Lung microvascular endothelial cell (primary cell): ENCODE data around the gene SSBP4. TPM values are rescaled to one million over a fixed set of nuclear protein-coding genes. Genes with fewer than 3 reads are reported as not detected.

ENCODE experiments used
- total RNA-seq: library from RNA; depleted of rRNA; stranded (reverse); fragments of >200 nt; gene quantifications from 2 replicates; pipeline ENCODE4 v1.2.1, GENCODE V29; 2014

SSBP4 gene
- total RNA-seq, 1 donor from 2014 or later = 45.8 TPM

Other genes with a start within 250 kb of the SSBP4 start
- 4.4 TPM in 2 replicates for gene IFI30, start 245.6 kb upstream of the SSBP4 start, total RNA-seq
- gene MPV17L2, start 226.2 kb upstream of the SSBP4 start, total RNA-seq = 6.3 and 8.1 TPM in 2 replicates
- gene RAB3A, start 215.4 kb upstream of the SSBP4 start, total RNA-seq = 0.22 and 0.40 TPM in 2 replicates
- gene PDE4C, start 193.0 kb upstream of the SSBP4 start, total RNA-seq = under 0.01 TPM in 2 replicates
- gene IQCN, start 144.9 kb upstream of the SSBP4 start, total RNA-seq = under 0.01 TPM in 2 replicates
- gene JUND, start 137.8 kb upstream of the SSBP4 start, total RNA-seq = 55.4 and 117 TPM in 2 replicates
- gene LSM4, start 96.3 kb upstream of the SSBP4 start, total RNA-seq = 86.1 and 110 TPM in 2 replicates
- 12.1 and 14.8 TPM in 2 replicates for gene PGPEP1, start 78.8 kb upstream of the SSBP4 start, total RNA-seq
- gene GDF15, start 33.2 kb upstream of the SSBP4 start, total RNA-seq = 70.0 and 104 TPM in 2 replicates
- gene LRRC25, start 21.8 kb upstream of the SSBP4 start, total RNA-seq = not detected in 2 replicates
- 26.0 and 33.6 TPM in 2 replicates for gene ISYNA1, start 18.7 kb downstream of the SSBP4 start, total RNA-seq
- gene ELL, start 102.7 kb downstream of the SSBP4 start, total RNA-seq = 10.0 and 17.1 TPM in 2 replicates
- 137 and 167 TPM in 2 replicates for gene FKBP8, start 124.2 kb downstream of the SSBP4 start, total RNA-seq
- gene KXD1, start 138.5 kb downstream of the SSBP4 start, total RNA-seq = 39.5 and 53.4 TPM in 2 replicates
- 955 and 1,121 TPM in 2 replicates for gene UBA52, start 152.5 kb downstream of the SSBP4 start, total RNA-seq
- 43.3 and 53.8 TPM in 2 replicates for gene REX1BD, start 169.4 kb downstream of the SSBP4 start, total RNA-seq
- not detected in 2 replicates for gene CRLF1, start 187.4 kb downstream of the SSBP4 start, total RNA-seq
- gene TMEM59L, start 193.5 kb downstream of the SSBP4 start, total RNA-seq = not detected in 2 replicates
- gene KLHL26, start 217.6 kb downstream of the SSBP4 start, total RNA-seq = 1.2 and 1.5 TPM in 2 replicates